ENCODE measurements around the gene GNAI1. TPM values are rescaled to one million over a fixed set of nuclear protein-coding genes. Genes with fewer than 3 reads are reported as not detected.

The GNAI1 gene
- total RNA-seq, 1 experiment from 2014 or later = 20.5 TPM

GRCh38 chr7:80204919-80205318 lies 70.3 kb downstream of the GNAI1 start:
- TF ChIP-seq, protein P1, sequence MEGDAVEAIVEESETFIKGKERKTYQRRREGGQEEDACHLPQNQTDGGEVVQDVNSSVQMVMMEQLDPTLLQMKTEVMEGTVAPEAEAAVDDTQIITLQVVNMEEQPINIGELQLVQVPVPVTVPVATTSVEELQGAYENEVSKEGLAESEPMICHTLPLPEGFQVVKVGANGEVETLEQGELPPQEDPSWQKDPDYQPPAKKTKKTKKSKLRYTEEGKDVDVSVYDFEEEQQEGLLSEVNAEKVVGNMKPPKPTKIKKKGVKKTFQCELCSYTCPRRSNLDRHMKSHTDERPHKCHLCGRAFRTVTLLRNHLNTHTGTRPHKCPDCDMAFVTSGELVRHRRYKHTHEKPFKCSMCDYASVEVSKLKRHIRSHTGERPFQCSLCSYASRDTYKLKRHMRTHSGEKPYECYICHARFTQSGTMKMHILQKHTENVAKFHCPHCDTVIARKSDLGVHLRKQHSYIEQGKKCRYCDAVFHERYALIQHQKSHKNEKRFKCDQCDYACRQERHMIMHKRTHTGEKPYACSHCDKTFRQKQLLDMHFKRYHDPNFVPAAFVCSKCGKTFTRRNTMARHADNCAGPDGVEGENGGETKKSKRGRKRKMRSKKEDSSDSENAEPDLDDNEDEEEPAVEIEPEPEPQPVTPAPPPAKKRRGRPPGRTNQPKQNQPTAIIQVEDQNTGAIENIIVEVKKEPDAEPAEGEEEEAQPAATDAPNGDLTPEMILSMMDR (IDR thresholded peaks at IDR 0.05; ENCODE audit: unreplicated experiment) = no peak
- no peak for DNase-seq
- Mint-ChIP-seq H3K36me3 (ENCODE audit: insufficient read depth, unreplicated experiment) (peaks cover 4% of the 10 kb centered on the region), H3K27me3 (ENCODE audit: unreplicated experiment) (no peaks in the 10 kb centered on the region), H3K27ac (ENCODE audit: unreplicated experiment) (no peak overlapping the region), H3K4me3 (ENCODE audit: low read depth, unreplicated experiment) (no peak overlapping the region), H3K9me3 (ENCODE audit: low read depth, unreplicated experiment) (no peaks in the 10 kb centered on the region), H3K4me1 (ENCODE audit: low read depth, unreplicated experiment) (peaks cover 7% of the 10 kb centered on the region)
- intact Hi-C loops (cut with micrococcal nuclease; ENCODE audit: unreplicated experiment) = no loop called here
- no TSS peak for BruUV-seq (replicated peaks)
- CTCF ChIA-PET = no interaction called here

DNA sequence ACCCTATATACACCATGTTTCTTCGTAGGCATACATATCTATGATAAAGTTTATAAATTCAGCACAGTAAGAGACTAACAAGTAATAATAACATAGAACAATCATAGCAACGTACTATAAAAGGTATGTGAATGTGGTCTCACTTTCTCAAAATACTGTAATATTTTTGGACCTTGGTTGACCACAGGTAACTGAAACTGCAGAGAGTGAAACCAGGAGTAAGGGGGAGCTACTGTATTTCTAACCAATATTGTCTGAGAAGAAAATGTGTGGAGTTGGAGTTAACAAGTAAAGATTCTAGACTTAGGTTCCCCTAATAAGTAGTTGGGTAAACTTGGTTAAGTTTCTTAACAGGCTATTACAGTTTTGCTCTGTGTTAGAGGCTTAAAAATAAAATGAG lies 72.1 kb downstream of the GNAI1 start:
- Mint-ChIP-seq H3K4me1 (ENCODE audit: low read depth, unreplicated experiment) (peaks cover 7% of the 10 kb centered on the region), H3K4me3 (ENCODE audit: low read depth, unreplicated experiment) (no peak overlapping the region), H3K27me3 (ENCODE audit: unreplicated experiment) (no peaks in the 10 kb centered on the region), H3K9me3 (ENCODE audit: low read depth, unreplicated experiment) (no peaks in the 10 kb centered on the region), H3K36me3 (ENCODE audit: insufficient read depth, unreplicated experiment) (peaks cover 4% of the 10 kb centered on the region), H3K27ac (ENCODE audit: unreplicated experiment) (no peak overlapping the region)
- BruUV-seq (replicated peaks) = no TSS peak
- TF ChIP-seq, protein P1 (IDR thresholded peaks at IDR 0.05; ENCODE audit: unreplicated experiment) = no peak
- intact Hi-C loops (cut with micrococcal nuclease; ENCODE audit: unreplicated experiment) = no loop called here
- CTCF ChIA-PET = interaction anchor here (0.6 kb wide), 1 partner anchor 75 kb away, joined by 4 read pairs; no protein-coding TSS in a partner anchor
- DNase-seq = no peak

DNA sequence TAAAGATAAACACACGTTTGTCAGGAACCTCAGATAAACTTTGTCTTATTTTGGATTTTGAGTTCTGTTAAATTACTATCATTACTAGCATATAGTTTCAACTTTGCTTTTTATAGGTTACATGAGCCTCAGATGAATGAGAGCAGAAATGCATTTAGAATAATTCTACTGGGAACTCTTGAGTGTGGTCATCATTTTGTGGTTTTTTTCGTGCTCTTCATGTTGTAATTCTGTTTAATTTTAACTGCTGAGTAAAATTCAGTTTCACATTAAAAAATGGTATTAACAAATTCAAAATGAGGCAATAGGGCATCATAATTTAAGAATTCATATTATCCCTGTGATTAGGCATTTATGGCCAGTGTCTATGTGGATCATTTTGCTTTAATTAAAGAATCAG lies 72.9 kb downstream of the GNAI1 start:
- BruUV-seq (replicated peaks) = no TSS peak
- no peak overlapping the region for H3K4me3 Mint-ChIP-seq (ENCODE audit: low read depth, unreplicated experiment)

GRCh38 chr7:80208700-80209099 lies 74.1 kb downstream of the GNAI1 start:
- Mint-ChIP-seq H3K9me3 (ENCODE audit: low read depth, unreplicated experiment) (no peaks in the 10 kb centered on the region), H3K36me3 (ENCODE audit: insufficient read depth, unreplicated experiment) (no peaks in the 10 kb centered on the region), H3K27me3 (ENCODE audit: unreplicated experiment) (no peaks in the 10 kb centered on the region), H3K27ac (ENCODE audit: unreplicated experiment) (no peak overlapping the region), H3K4me3 (ENCODE audit: low read depth, unreplicated experiment) (no peak overlapping the region), H3K4me1 (ENCODE audit: low read depth, unreplicated experiment) (peaks cover 7% of the 10 kb centered on the region)
- no peak for DNase-seq
- TF ChIP-seq, protein P1 (IDR thresholded peaks at IDR 0.05; ENCODE audit: unreplicated experiment) = no peak
- intact Hi-C loops (cut with micrococcal nuclease; ENCODE audit: unreplicated experiment) = no loop called here
- CTCF ChIA-PET = no interaction called here
- BruUV-seq (replicated peaks) = no TSS peak

More for the DNA sequence above, 72.9 kb downstream of the GNAI1 start:
- Mint-ChIP-seq H3K27me3 (ENCODE audit: unreplicated experiment) (no peaks in the 10 kb centered on the region), H3K27ac (ENCODE audit: unreplicated experiment) (no peak overlapping the region), H3K4me1 (ENCODE audit: low read depth, unreplicated experiment) (peaks cover 7% of the 10 kb centered on the region), H3K36me3 (ENCODE audit: insufficient read depth, unreplicated experiment) (peaks cover 4% of the 10 kb centered on the region), H3K9me3 (ENCODE audit: low read depth, unreplicated experiment) (no peaks in the 10 kb centered on the region)
- TF ChIP-seq, protein P1 (IDR thresholded peaks at IDR 0.05; ENCODE audit: unreplicated experiment) = no peak
- DNase-seq = no peak
- intact Hi-C loops (cut with micrococcal nuclease; ENCODE audit: unreplicated experiment) = no loop called here
- CTCF ChIA-PET = no interaction called here
